ENCODE measurements around the gene TSPAN9. TPM values are rescaled to one million over a fixed set of nuclear protein-coding genes. Genes with fewer than 3 reads are reported as not detected.

The TSPAN9 gene
- total and polyA plus RNA-seq, 2 of the 4 experiments (the other 2 are of a cell fraction), result 17.7 to 39.1 TPM

DNA sequence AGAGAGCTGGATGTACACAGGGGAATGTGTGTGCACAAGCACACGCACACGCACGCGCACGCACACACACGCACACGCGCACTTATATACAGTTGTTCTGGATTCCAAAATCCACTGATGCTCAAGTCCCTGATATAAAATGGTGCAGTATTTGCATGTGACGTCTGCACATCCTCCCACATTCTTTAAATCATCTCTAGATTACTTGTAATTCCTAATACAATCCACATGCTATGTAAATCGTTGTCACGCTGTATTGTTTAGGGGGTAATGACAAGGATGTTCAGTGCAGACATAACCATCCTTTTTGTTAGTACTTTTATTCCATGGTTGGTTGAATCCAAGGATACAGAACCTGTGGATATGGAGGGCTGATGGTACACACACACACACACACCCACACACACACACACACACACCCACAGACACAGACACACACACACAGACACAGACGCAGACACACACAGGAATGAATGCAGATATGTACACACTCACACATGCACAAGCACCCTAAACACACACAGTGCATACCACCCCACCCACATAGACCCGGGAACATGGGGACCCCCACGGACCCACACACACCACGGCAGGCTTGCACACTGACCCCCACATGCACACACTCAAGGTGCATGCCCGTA is 225.3 kb downstream of the TSPAN9 start:
- H2BK15ac ChIP-seq (ENCODE audit: low read depth, low read length), result no peak overlapping the region
- no peak for TF ChIP-seq MXI1 (IDR thresholded peaks at IDR 0.05; ENCODE audit: borderline replicate concordance, low read depth, low read length)
- TF ChIP-seq, protein P1, sequence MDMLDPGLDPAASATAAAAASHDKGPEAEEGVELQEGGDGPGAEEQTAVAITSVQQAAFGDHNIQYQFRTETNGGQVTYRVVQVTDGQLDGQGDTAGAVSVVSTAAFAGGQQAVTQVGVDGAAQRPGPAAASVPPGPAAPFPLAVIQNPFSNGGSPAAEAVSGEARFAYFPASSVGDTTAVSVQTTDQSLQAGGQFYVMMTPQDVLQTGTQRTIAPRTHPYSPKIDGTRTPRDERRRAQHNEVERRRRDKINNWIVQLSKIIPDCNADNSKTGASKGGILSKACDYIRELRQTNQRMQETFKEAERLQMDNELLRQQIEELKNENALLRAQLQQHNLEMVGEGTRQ (IDR thresholded peaks at IDR 0.05; ENCODE audit: low read depth, low read length), result no peak
- TF ChIP-seq RCOR1 (IDR thresholded peaks at IDR 0.05; ENCODE audit: insufficient replicate concordance, low read length), result no peak
- no peak for TF ChIP-seq SMC3 (IDR thresholded peaks at IDR 0.05; ENCODE audit: low read depth, low read length)
- no peak for TF ChIP-seq BHLHE40 (IDR thresholded peaks at IDR 0.05; ENCODE audit: low read depth, low read length)
- TF ChIP-seq, protein P2, sequence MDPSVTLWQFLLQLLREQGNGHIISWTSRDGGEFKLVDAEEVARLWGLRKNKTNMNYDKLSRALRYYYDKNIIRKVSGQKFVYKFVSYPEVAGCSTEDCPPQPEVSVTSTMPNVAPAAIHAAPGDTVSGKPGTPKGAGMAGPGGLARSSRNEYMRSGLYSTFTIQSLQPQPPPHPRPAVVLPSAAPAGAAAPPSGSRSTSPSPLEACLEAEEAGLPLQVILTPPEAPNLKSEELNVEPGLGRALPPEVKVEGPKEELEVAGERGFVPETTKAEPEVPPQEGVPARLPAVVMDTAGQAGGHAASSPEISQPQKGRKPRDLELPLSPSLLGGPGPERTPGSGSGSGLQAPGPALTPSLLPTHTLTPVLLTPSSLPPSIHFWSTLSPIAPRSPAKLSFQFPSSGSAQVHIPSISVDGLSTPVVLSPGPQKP (IDR thresholded peaks at IDR 0.05; ENCODE audit: borderline replicate concordance, low read depth, low read length), result no peak
- no peak for TF ChIP-seq RFX5 (IDR thresholded peaks at IDR 0.05; ENCODE audit: low read depth, low read length)
- no peak for TF ChIP-seq FOS (IDR thresholded peaks at IDR 0.05; ENCODE audit: low read depth, low read length)
- no peak for TF ChIP-seq RAD21 (IDR thresholded peaks at IDR 0.05; ENCODE audit: low read length)
- TF ChIP-seq NFE2L2 (IDR thresholded peaks at IDR 0.05; ENCODE audit: low read depth, low read length), result no peak
- TF ChIP-seq CEBPB (IDR thresholded peaks at IDR 0.05; ENCODE audit: low read depth, low read length), result no peak
- TF ChIP-seq MAFK (IDR thresholded peaks at IDR 0.05; ENCODE audit: low read depth, low read length), result no peak
- TF ChIP-seq CHD1 (IDR thresholded peaks at IDR 0.05; ENCODE audit: low read depth, low read length), result no peak
- TF ChIP-seq, protein P3, sequence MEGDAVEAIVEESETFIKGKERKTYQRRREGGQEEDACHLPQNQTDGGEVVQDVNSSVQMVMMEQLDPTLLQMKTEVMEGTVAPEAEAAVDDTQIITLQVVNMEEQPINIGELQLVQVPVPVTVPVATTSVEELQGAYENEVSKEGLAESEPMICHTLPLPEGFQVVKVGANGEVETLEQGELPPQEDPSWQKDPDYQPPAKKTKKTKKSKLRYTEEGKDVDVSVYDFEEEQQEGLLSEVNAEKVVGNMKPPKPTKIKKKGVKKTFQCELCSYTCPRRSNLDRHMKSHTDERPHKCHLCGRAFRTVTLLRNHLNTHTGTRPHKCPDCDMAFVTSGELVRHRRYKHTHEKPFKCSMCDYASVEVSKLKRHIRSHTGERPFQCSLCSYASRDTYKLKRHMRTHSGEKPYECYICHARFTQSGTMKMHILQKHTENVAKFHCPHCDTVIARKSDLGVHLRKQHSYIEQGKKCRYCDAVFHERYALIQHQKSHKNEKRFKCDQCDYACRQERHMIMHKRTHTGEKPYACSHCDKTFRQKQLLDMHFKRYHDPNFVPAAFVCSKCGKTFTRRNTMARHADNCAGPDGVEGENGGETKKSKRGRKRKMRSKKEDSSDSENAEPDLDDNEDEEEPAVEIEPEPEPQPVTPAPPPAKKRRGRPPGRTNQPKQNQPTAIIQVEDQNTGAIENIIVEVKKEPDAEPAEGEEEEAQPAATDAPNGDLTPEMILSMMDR (conservative IDR thresholded peaks at IDR 0.05; ENCODE audit: low read depth, low read length), result no peak
- TF ChIP-seq POLR2A (IDR thresholded peaks at IDR 0.05; ENCODE audit: low read depth, low read length), result no peak
- no peak for TF ChIP-seq MAZ (IDR thresholded peaks at IDR 0.05; ENCODE audit: borderline replicate concordance, low read depth, low read length)
- BruUV-seq (replicated peaks), result no TSS peak
- peaks cover 7% of the 10 kb centered on the region; the same call in 1 of the 2 replicates for H4K20me1 ChIP-seq (ENCODE audit: insufficient read depth, low read length)
- ChIA-PET CTCF (interaction anchor here (3.4 kb wide), 1 partner anchor 12 kb away, joined by 25 read pairs; no protein-coding TSS in a partner anchor), POLR2A (ENCODE audit: unreplicated experiment) (no interaction called here)
- H4K8ac ChIP-seq (ENCODE audit: low read depth in 2 of 2, low read length in 2 of 2), result no peak overlapping the region
- no peak for ATAC-seq (ENCODE audit: low read depth)
- peaks cover 9% of the 10 kb centered on the region for H3K4me1 ChIP-seq (ENCODE audit: control insufficient read depth, insufficient read depth, low read length)
- no peak overlapping the region for H3K23ac ChIP-seq (ENCODE audit: low read depth, low read length)
- H2BK5ac ChIP-seq (ENCODE audit: low read depth, low read length, poor library complexity, severe bottlenecking), result no peak overlapping the region
- WGBS, 2 experiments (ENCODE audit: extremely low coverage in 2 of 2, insufficient read length in 1 of 2), result 93% methylated on average over 7 of the region's 16 CpGs; no CpG with 5 or more reads in 1 of the 2 experiments
- in situ Hi-C loops (cut with MboI; ENCODE audit: low sequenced_read_pairs) (no loop called here), dilution Hi-C loops (cut with HindIII; ENCODE audit: low sequenced_read_pairs, unreplicated experiment) (no loop called here), intact Hi-C loops (cut with micrococcal nuclease) (loop anchor here (5.0 to 10.0 kb wide), 3 partner anchors 182 to 735 kb away; partner anchors contain the start of gene PARP11)
- H3K9me1 ChIP-seq (ENCODE audit: insufficient read depth, low read length), result peaks cover 9% of the 10 kb centered on the region
- no peak overlapping the region for H3K56ac ChIP-seq (ENCODE audit: extremely low read depth, insufficient read depth, low read length)
- no peak overlapping the region for H2AK5ac ChIP-seq (ENCODE audit: low read depth, low read length)
- H2AFZ ChIP-seq (replicated peaks; ENCODE audit: low read length, poor library complexity), result no peak overlapping the region
- H3K27ac ChIP-seq (ENCODE audit: insufficient read depth, low read length), result no peak overlapping the region
- H2BK20ac ChIP-seq (ENCODE audit: low read depth, low read length), result no peak overlapping the region
- H3K4ac ChIP-seq (ENCODE audit: low read depth, low read length), result no peak overlapping the region
- H3K27me3 ChIP-seq (ENCODE audit: control insufficient read depth, insufficient read depth, low read length), result peaks cover 12% of the 10 kb centered on the region; the same call in 1 of the 2 replicates
- H2BK120ac ChIP-seq (ENCODE audit: low read depth, low read length), result no peak overlapping the region
- no peak overlapping the region for H4K5ac ChIP-seq (ENCODE audit: low read depth, low read length)
- H4K91ac ChIP-seq (ENCODE audit: insufficient read depth, low read depth, low read length), result no peak overlapping the region
- no peaks in the 10 kb centered on the region for H3K36me3 ChIP-seq (ENCODE audit: control insufficient read depth, insufficient read depth, low read length)
- DNase-seq, result no peak
- H3K4me2 ChIP-seq (ENCODE audit: low read depth, low read length), result no peak overlapping the region
- H3K9me3 ChIP-seq (ENCODE audit: control insufficient read depth, insufficient read depth, low read length), result no peaks in the 10 kb centered on the region
- H3K18ac ChIP-seq (ENCODE audit: low read depth, low read length), result no peak overlapping the region
- H3K9ac ChIP-seq (ENCODE audit: low read depth, low read length), result no peak overlapping the region
- H3K4me3 ChIP-seq (ENCODE audit: insufficient read depth, low read depth, low read length), result no peak overlapping the region
- no peak overlapping the region for H3K14ac ChIP-seq (replicated peaks; ENCODE audit: low read depth, low read length)
- H2AK9ac ChIP-seq (replicated peaks; ENCODE audit: low read depth, low read length, poor library complexity), result no peak overlapping the region
- H3K79me1 ChIP-seq (ENCODE audit: low read depth in 1 of 2, low read length in 2 of 2), result no peaks in the 10 kb centered on the region
